Fibroblast of skin of right biceps (primary cell): ENCODE data around the gene ADAM12.

ENCODE experiments used
- DNase-seq: peaks from one replicate; pipeline ENCODE4 v3.0.0-alpha.2; 2013

Gene ADAM12

GRCh38 chr10:126233182-126234148 lies 154.8 kb downstream of the ADAM12 start:
- DNase-seq: no peak

GRCh38 chr10:126230587-126230986 lies 157.7 kb downstream of the ADAM12 start:
- no peak for DNase-seq

DNA sequence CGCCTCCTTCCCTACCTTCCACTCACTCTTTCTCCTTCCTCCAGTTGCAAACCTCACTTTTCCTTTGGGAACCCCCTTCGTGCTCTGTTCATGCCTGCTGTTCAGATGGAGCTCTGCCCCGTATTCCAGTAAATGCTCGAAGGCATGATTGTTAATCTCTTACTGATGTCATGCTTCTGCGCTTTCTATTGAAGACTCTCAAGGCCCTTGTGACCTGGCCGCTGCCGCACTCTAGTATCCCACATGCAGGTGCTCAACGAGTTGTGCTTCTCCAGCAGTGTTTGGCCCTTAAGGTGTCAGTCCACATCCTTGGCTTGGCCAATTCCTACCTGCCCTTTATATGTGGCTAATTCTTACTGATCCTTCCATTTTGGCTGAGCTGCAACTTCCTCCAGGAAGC lies 158.6 kb downstream of the ADAM12 start:
- no peak for DNase-seq

GRCh38 chr10:126227762-126228134 lies 160.5 kb downstream of the ADAM12 start:
- peak; percentile 55 for DNase-seq

GRCh38 chr10:126226988-126227761 lies 161.1 kb downstream of the ADAM12 start:
- DNase-seq: no peak

DNA sequence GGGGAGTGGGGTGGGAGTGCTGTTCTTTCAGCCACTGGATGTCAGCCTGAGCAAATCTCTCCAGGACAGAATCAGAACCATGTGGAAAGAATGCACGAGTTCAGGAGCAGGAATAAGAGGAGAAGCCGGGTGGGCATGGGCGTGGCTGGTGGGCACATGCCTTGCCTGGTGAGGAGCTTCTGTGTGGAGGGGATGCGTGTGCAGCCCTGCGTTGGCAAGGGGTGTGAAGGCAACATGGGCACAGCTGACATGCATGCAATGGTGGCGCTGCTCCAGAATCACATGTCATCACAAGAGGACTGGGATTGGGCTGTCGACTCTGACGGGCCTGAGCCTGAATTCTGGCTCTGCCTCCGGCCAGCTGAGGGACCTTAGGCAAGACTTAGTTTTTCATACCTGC lies 162.1 kb downstream of the ADAM12 start:
- no peak for DNase-seq

GRCh38 chr10:126225672-126226008 lies 162.6 kb downstream of the ADAM12 start:
- DNase-seq: peak; percentile 36

DNA sequence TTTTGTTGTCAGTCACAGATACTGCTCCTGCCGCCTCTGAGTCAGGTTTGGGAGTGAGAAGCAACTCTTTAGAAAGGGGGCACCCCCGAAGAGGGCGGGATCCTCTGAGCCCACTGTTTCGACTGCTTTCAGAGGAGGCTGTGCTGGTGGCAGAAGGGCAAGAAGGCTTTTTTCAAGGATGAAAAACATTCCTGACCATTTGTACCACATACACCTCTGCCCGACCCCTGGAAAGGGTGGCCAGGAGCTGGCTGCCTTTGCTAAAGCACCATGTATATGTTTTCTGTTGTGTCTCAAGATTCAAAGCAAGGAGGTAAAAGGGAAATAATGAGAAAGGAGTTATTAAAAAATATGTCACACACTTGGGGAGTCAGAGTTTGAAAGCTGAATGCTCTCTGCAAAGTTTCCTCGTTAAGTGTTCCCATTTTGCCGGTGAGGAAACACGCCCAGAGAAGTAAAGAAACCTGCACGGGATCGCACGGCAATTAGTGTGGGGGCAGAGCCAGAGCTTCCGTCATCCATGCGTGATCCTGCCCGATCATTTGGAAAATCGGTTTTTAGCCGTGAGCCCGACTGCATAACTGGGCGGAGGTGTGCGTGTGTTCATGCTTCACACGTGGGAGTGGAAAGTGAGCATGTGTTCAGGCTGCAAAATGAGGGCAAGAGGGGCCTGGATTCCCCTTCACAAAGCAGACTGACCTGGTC lies 163.2 kb downstream of the ADAM12 start:
- DNase-seq: no peak

DNA sequence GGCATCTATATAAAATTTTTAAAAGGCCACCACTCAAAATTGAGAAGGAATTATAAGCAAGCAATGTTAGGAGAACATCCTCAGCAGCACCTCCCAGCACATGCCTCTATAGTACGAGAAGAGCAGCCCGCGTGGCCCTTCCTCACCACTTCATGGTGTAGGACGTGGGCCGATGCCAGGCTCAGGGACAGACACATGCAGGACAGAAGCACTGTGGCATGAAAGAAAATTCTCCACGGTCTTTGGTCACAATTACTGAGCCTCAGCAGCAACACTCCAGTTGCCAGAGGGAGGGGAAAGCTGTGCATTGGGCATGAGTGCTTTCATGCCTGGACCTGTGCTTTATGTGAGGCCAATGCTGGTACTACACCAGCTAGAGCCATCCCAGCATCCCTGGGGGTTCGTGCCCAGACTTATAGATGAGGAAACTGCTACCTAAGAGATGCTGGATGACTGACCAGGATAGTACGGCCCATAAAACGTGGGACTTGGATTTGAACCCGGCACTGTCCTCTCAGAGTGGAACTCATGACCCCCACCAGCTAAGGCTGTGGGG lies 164.7 kb downstream of the ADAM12 start:
- no peak for DNase-seq

DNA sequence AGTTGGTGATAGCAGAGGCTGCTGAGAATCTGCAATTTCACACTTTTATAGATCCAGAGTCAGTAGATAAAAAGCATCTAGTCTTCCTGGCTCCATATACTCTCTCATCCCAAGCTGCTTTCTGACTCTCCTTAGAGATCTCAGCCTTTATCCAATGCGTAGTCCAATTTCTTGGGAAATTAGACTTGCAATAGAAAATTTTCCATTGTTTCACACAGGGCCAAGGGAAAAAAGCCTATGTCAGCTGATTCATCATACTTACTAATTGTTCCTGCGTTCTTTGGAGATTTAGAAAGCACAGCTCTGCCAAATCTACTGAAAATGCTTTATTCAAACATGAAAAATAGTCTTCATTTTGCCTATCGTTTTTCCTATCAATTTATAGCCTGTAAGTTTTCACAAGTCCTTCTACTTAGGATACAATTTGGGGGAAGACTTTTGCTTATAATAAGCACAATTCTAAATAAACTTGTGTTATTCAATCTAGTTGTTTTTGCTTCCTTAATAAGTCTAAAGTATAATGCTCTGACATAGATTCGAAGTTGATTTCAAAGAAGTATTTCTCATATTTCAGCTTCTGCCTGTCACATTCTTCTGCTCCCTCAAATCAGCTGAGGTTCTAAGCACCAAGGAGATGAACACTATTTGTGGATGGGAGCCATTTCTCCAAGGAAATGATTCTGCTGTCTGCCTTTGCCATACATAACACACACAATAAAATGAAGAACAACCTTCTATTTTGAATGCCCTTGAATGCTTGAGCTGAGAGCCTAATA lies 165.4 kb downstream of the ADAM12 start:
- peak; percentile 72 for DNase-seq

DNA sequence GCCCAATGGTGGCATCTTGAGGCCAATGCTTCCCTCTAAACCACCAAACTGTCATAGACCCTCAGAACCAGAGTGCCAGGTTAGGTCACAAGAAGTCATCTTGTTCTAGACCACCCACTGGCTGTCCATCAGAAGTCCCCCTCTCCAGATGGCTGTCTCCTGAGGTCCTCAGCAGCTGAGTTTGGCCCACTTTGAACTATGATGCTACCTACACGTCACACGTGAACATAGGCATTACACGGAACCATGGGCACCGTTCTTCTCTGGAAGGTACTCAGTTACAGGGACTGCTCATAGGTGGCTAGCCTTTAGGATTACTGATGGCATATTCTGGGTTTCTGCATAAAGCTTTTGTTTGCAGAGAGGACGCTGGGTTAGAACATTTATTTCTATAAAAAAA lies 166.4 kb downstream of the ADAM12 start:
- no peak for DNase-seq

- DNase-seq: no peak
Observed at GRCh38 chr10:126218778-126219649, 169.3 kb downstream of the ADAM12 start.

GRCh38 chr10:126218174-126218573 lies 170.1 kb downstream of the ADAM12 start:
- no peak for DNase-seq

GRCh38 chr10:126216632-126216961 lies 171.7 kb downstream of the ADAM12 start:
- DNase-seq: no peak

DNA sequence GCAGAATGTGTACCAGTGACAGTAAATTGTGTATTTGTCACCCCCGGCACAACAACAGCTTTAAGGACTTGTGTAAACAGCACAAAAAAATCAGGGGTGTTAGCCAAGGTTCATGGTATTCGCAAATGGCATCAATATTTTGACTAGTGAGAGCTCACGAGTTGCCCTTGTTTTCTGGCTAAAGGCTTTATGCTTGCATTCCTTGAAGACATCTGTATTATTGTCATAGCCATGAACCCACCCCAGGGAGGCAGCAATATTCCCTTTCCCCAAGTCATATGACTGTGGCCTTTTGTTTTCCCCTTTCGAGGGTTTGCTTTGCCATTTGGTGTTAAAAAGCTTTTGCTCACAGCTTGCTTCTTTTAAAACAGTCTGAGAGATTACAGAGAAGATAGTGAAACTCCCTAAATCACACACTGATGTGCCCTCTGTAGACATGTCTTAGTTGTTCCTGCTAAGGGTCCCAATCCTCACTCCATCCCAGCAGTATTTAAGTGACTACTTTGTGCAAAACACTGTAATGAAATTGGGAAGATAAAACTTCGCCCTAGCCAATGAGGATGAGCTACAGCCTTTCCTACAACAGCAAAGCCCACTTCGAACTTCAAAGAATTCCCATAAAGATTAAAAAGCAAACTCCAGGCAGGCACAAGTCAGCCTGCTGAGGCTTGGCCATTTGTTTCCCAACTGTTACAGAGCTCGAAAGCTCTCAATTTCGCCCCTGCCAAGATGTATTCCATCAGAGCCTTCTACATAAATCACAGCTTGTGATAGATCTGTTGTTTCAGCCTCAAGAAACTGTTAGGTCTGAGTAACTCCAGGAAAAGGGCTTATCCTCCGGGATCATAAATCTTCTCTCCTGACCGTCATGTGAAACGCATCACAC lies 172.3 kb downstream of the ADAM12 start:
- DNase-seq: peak; percentile 94

DNA sequence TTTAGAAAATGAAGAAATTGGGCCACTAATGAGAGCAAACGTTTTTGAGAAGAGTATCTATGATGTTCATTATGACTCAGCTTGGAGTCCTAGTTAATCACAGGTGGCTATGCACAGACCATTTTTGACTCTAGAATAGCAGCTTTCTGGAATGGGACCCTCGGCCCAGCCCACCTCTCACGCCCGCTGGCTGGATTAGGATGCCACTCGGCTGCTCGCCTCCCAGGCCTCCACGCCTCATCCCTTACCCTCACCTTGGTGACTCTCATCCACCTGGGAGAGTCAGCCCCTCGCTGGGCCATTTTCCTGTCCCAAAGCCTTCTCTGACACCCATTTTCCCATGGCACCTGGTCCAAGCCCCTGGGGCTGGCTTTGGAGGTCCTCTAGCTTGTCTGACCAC lies 173.6 kb downstream of the ADAM12 start:
- no peak for DNase-seq

DNA sequence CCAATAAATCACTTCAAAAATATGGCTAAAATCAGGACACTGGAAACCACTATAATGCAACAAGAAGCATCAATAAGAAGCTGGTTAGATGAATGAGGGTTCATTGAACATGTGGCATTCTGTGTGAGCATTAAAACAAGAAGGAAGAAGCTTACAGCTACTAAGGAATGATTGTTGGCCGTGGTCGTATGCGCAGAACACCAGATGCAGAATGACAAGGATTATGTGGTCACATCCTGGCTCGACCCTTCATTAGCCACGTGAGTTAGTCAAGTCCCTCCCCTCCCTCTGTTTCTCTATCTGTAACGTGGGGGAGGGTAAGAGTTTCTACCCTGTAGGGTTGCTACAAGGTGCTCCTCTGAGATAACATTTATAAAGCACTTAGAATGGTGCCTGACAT lies 174.3 kb downstream of the ADAM12 start:
- DNase-seq: no peak

- DNase-seq: peak; percentile 72
Observed at GRCh38 chr10:126212738-126213137, 175.5 kb downstream of the ADAM12 start.

DNA sequence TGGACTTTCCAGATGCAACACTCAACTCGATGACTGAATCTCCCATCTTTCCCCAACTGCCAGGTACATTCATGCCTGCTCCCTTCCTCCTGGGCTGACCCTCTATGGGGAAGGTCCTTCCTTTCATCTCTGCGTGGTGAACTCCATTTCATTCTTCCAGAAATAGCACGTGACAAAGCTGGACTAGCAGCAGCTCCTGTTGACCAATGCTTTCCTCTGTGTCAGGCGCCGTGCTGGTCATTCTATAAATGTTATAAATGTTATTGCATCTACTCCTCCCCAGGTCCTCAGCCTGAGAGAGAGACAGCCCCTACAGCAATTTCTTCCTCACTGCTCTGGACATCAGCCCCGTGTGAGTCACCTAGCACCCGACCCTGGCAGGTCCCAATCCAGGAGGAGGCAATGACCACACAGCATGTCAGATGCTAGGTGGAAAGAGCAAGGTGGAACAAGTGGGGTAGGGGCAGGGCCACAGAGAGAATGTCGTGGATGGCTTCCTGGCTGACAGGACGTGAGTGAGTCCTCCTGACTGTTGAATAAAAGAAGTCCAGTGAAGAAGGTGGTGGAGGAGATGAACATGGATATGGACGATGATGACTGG lies 178.1 kb downstream of the ADAM12 start:
- no peak for DNase-seq

- peak; percentile 43 for DNase-seq
Observed at GRCh38 chr10:126209451-126209850, 178.8 kb downstream of the ADAM12 start.
